HUES6 (cell line): Measurements from ENCODE around the gene LRRC66.

Source experiments
- H3K27ac ChIP-seq: 2 replicates; pipeline ENCODE4 v1.7.0; 2013; ENCODE audit warnings: low read depth, mild to moderate bottlenecking, low read length, inconsistent platforms
- H3K27me3 ChIP-seq: 2 replicates; pipeline ENCODE4 v1.6.1; 2013; ENCODE audit warnings: low read length; ENCODE audit not compliant: control insufficient read depth, insufficient read depth
- H3K36me3 ChIP-seq: 2 replicates; pipeline ENCODE4 v1.6.1; 2013; ENCODE audit warnings: low read length; ENCODE audit not compliant: control insufficient read depth, insufficient read depth
- H3K4me1 ChIP-seq: 2 replicates; pipeline ENCODE4 v1.6.1; 2013; ENCODE audit warnings: low read length; ENCODE audit not compliant: control insufficient read depth, insufficient read depth
- H3K4me3 ChIP-seq: 2 replicates; pipeline ENCODE4 v1.5.1; 2013; ENCODE audit warnings: low read depth, low read length
- H3K9ac ChIP-seq: one replicate; pipeline ENCODE4 v1.6.1; 2013; ENCODE audit warnings: mild to moderate bottlenecking, low read length
- H3K9me3 ChIP-seq: 2 replicates; pipeline ENCODE4 v1.6.1; 2013; ENCODE audit warnings: low read depth, low read length; ENCODE audit not compliant: control insufficient read depth, insufficient read depth

The LRRC66 gene

DNA sequence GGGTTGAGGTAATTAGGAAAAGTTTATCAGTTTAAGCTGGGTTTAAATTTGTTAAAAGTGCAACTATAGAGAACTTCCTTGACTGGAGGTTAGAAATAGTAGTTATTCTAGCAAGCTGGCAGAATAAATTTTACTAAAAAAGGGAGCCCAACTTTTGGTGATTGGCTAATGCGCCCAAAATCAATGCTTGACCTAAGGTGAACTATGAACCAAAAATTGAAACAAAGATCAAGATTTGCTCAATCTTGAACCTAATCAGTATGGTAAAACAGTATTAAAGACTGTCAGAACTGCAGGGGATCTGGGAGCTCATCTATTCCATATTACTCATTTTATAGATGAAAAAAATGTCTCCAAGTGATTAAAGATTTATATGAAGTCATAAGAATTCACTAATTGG is 24.9 kb upstream of the LRRC66 start:
- Histone ChIP-seq H3K36me3 (no peaks in the 10 kb centered on the region), H3K27me3 (peaks cover 19% of the 10 kb centered on the region), H3K9ac (no peak overlapping the region), H3K9me3 (peaks cover 11% of the 10 kb centered on the region), H3K27ac (no peak overlapping the region), H3K4me3 (no peak overlapping the region), H3K4me1 (no peaks in the 10 kb centered on the region)

DNA sequence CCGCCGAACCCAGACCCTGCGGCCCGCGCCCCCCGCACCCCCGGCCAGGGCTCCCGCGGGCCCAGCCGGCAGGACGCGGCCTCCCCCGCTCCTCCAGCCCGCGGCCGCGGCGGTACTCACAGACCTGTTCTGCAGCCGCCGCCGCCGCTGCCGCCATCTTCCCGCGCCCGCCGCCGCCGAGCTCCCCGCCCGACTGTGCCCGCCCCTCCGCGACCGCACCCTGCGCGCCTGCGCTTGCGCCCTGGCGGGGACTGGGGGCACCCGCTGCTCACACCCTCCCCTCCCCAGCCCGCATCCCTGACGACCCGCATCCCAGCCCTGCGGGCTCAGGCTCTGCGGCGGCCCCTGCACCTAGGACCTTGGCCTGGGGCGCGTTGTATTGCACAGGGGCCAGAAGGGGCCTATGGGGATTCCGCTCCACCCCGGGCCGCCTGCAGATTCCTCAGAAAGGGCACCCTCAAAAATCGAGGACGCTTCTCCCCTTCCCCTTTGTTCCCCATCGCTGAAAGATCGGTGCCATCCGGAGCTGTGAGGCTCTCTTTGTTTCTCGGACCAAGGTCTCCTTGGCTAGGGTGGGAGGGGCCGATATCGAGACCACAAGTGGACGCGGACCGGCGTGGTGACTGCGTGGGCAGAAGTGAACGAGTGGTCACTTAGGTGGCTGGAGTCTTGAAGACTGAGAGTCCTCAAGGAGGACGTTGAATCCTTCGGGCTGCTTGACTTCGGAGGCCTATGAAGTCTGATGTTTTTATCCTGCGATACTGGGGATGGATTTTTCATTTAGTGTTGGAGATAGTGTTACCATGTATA is 18.1 kb upstream of the LRRC66 start, which contains the start of gene SGCB:
SGCB (minus strand) TSS at position 197 of the 810 bp plus-strand sequence; CDS start at position 157, 40 bp downstream.
- peaks cover 2% of the 10 kb centered on the region for H3K36me3 ChIP-seq
- H3K4me1 ChIP-seq: 0 out of 2 replicates have a peak, but pooled peaks cover 9% of the 10 kb centered on the region
- peak within 1 kb of the TSS; percentile 93 for H3K4me3 ChIP-seq
- peak within 1 kb of the TSS; percentile 78 for H3K27ac ChIP-seq
- H3K9me3 ChIP-seq: no peaks in the 10 kb centered on the region
- peak within 1 kb of the TSS; percentile 81 for H3K9ac ChIP-seq
- peaks cover 30% of the 10 kb centered on the region for H3K27me3 ChIP-seq

- Histone ChIP-seq H3K4me3 (peak overlapping the region; percentile 93), H3K27ac (no peak overlapping the region), H3K27me3 (peaks cover 30% of the 10 kb centered on the region), H3K9me3 (no peaks in the 10 kb centered on the region), H3K36me3 (peaks cover 4% of the 10 kb centered on the region), H3K4me1 (0 out of 2 replicates have a peak, but pooled peaks cover 9% of the 10 kb centered on the region), H3K9ac (peak overlapping the region; percentile 81)
These were observed 17.5 kb upstream of the LRRC66 start for GRCh38 chr4:52037689-52038102.

DNA sequence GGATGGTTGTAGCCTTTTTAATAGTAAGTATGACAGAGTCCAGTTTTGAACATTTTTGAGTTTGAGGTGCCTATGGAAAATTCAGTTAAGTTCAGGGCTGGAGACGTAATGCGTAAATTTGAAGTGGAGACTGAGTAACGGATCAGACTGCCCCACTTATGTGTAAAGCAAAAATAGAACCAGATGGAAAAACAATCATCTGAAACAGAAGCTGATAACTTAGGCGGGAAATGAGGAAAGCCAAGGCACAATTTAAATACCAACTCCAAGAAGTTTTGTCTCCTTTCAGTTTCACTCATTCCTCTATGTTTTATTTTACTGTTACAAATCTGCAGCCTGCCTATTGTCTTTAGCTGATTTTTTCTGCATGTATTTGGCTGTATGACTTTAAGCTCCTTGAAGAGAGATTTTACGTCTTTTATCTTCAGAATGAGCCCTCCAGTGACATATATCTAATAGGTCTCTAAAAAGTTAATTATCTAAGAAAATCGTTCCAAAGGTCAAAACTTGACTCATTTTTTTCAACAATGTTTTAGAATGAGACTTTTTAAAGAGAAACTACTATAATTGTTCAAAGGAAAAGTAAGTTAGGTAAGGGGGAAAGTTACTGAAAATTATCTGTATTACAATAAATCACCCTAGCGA is 16.8 kb upstream of the LRRC66 start:
- peaks cover 26% of the 10 kb centered on the region for H3K27me3 ChIP-seq
- H3K36me3 ChIP-seq: peaks cover 6% of the 10 kb centered on the region
- peak overlapping the region; percentile 81 for H3K9ac ChIP-seq
- H3K4me1 ChIP-seq: 0 out of 2 replicates have a peak, but pooled peaks cover 9% of the 10 kb centered on the region
- H3K27ac ChIP-seq: no peak overlapping the region
- no peaks in the 10 kb centered on the region for H3K9me3 ChIP-seq
- peak overlapping the region; percentile 93 for H3K4me3 ChIP-seq

GRCh38 chr4:52035190-52035589 is 15.0 kb upstream of the LRRC66 start:
- H3K27me3 ChIP-seq: peaks cover 16% of the 10 kb centered on the region
- H3K4me3 ChIP-seq: no peak overlapping the region
- H3K27ac ChIP-seq: no peak overlapping the region
- H3K36me3 ChIP-seq: peaks cover 22% of the 10 kb centered on the region
- 0 out of 2 replicates have a peak, but pooled peaks cover 9% of the 10 kb centered on the region for H3K4me1 ChIP-seq
- no peaks in the 10 kb centered on the region for H3K9me3 ChIP-seq
- no peak overlapping the region for H3K9ac ChIP-seq

- H3K4me3 ChIP-seq: no peak overlapping the region
- no peaks in the 10 kb centered on the region for H3K9me3 ChIP-seq
- H3K27me3 ChIP-seq: no peaks in the 10 kb centered on the region
- H3K27ac ChIP-seq: no peak overlapping the region
- H3K4me1 ChIP-seq: no peaks in the 10 kb centered on the region
- peaks cover 44% of the 10 kb centered on the region for H3K36me3 ChIP-seq
- no peak overlapping the region for H3K9ac ChIP-seq
These were observed 11.8 kb upstream of the LRRC66 start for GRCh38 chr4:52032005-52032404.

GRCh38 chr4:52028970-52029369 is 8.8 kb upstream of the LRRC66 start:
- Histone ChIP-seq H3K27ac (no peak overlapping the region), H3K4me3 (no peak overlapping the region), H3K9me3 (no peaks in the 10 kb centered on the region), H3K4me1 (no peaks in the 10 kb centered on the region), H3K36me3 (peaks cover 63% of the 10 kb centered on the region), H3K27me3 (no peaks in the 10 kb centered on the region), H3K9ac (no peak overlapping the region)

GRCh38 chr4:52017814-52018213 is 2.3 kb downstream of the LRRC66 start:
- H3K4me3 ChIP-seq: no peak overlapping the region
- no peaks in the 10 kb centered on the region for H3K9me3 ChIP-seq
- no peaks in the 10 kb centered on the region for H3K4me1 ChIP-seq

GRCh38 chr4:52016981-52017380 is 3.2 kb downstream of the LRRC66 start:
- H3K4me3 ChIP-seq: no peak overlapping the region
- H3K9me3 ChIP-seq: no peaks in the 10 kb centered on the region
- no peak overlapping the region for H3K27ac ChIP-seq
- no peaks in the 10 kb centered on the region for H3K4me1 ChIP-seq
- H3K36me3 ChIP-seq: peaks cover 3% of the 10 kb centered on the region; the same call in 1 of the 2 replicates
- no peaks in the 10 kb centered on the region for H3K27me3 ChIP-seq
- H3K9ac ChIP-seq: no peak overlapping the region

More at GRCh38 chr4:52017814-52018213, 2.3 kb downstream of the LRRC66 start:
- Histone ChIP-seq H3K36me3 (peaks cover 10% of the 10 kb centered on the region), H3K27me3 (no peaks in the 10 kb centered on the region), H3K27ac (no peak overlapping the region), H3K9ac (no peak overlapping the region)

DNA sequence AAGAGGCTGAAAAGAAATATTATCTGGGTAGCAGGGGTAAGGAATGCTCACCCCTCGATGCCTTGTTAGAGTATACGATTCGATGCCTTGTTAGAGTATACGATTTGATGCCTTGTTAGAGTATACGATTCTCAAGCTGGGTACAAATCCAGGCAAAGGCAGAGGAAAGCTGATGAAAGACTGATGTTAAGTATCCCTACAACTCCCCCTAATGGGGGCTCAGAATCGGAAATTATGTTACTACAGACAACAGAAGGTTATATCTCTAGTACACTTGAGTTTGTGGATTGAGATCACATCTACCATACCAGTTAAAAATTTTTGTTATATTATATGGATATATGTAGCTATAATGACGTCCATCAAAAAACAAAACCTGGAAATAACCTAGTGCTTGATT is 4.8 kb downstream of the LRRC66 start:
- no peaks in the 10 kb centered on the region for H3K9me3 ChIP-seq
- H3K27ac ChIP-seq: no peak overlapping the region
- H3K4me3 ChIP-seq: no peak overlapping the region
- no peaks in the 10 kb centered on the region for H3K4me1 ChIP-seq
- H3K9ac ChIP-seq: no peak overlapping the region
- peaks cover 3% of the 10 kb centered on the region; the same call in 1 of the 2 replicates for H3K36me3 ChIP-seq
- no peaks in the 10 kb centered on the region for H3K27me3 ChIP-seq

DNA sequence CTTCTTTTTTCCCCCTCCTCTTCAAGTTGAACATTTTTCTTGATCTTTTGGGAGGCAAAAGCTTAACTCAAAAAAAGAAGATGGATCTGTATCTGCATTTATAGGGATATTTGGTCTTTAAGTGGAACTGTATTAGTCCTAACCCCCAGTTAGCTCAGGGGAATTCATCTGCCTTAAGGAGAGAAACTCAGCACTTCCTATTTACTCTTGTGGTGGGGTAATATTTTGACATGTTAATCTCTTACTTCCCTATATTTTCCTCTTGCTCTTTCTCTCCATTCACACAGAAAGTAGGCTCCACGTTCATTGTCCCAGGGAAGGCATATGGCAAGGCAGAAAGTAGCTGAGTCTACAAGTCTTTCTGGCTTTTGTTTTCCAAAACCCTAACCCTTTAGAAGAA is 5.3 kb downstream of the LRRC66 start:
- Histone ChIP-seq H3K27ac (no peak overlapping the region), H3K9ac (no peak overlapping the region), H3K27me3 (no peaks in the 10 kb centered on the region), H3K9me3 (no peaks in the 10 kb centered on the region), H3K4me1 (no peaks in the 10 kb centered on the region), H3K4me3 (no peak overlapping the region), H3K36me3 (no peaks in the 10 kb centered on the region)
